Smooth muscle cell (in vitro differentiated cells): Measurements from ENCODE around the gene DDX10. TPM values are rescaled to one million over a fixed set of nuclear protein-coding genes. Genes with fewer than 3 reads are reported as not detected.

Source experiments
- DNase-seq: peaks from one replicate; lab custom pipeline; 2025; ENCODE audit not compliant: unreplicated experiment; lab: John Stamatoyannopoulos, UW
- H2AFZ ChIP-seq: fragments of 200-600 bp; sonication (generic); 2 replicates; pipeline ENCODE4 v1.6.0; 2016; ENCODE audit warnings: antibody characterized with exemption, low read depth, mild to moderate bottlenecking
- H3F3A ChIP-seq: fragments of 200-600 bp; sonication (generic); 2 replicates; pipeline ENCODE4 v1.6.0; 2017; ENCODE audit warnings: antibody characterized with exemption, low read depth
- H3K27ac ChIP-seq: fragments of 200-600 bp; sonication (generic); 2 replicates; pipeline ENCODE4 v1.5.1; 2016; ENCODE audit warnings: low read depth, mild to moderate bottlenecking
- H3K27me3 ChIP-seq: fragments of 200-600 bp; sonication (generic); 2 replicates; pipeline ENCODE4 v1.6.1; 2016; ENCODE audit warnings: low read depth, mild to moderate bottlenecking
- H3K36me3 ChIP-seq: fragments of 200-600 bp; sonication (generic); 2 replicates; pipeline ENCODE4 v1.5.1; 2016; ENCODE audit warnings: low read depth
- H3K4me1 ChIP-seq: fragments of 200-600 bp; sonication (generic); 2 replicates; pipeline ENCODE4 v1.5.1; 2016; ENCODE audit warnings: low read depth
- H3K4me2 ChIP-seq: fragments of 200-600 bp; sonication (generic); 2 replicates; pipeline ENCODE4 v1.6.0; 2016; ENCODE audit warnings: mild to moderate bottlenecking
- H3K4me3 ChIP-seq: fragments of 200-600 bp; sonication (generic); 2 replicates; pipeline ENCODE4 v1.5.1; 2016; ENCODE audit warnings: mild to moderate bottlenecking
- H3K79me2 ChIP-seq: fragments of 200-600 bp; sonication (generic); 2 replicates; pipeline ENCODE4 v1.6.0; 2016; ENCODE audit warnings: low read depth, mild to moderate bottlenecking
- H3K9ac ChIP-seq: fragments of 200-600 bp; sonication (generic); 2 replicates; pipeline ENCODE4 v1.6.0; 2016; ENCODE audit warnings: low read depth
- H3K9me3 ChIP-seq: fragments of 200-600 bp; sonication (generic); replicated peaks from 2 replicates; pipeline ENCODE4 v1.5.1; 2016; ENCODE audit warnings: low read depth
- H4K20me1 ChIP-seq: fragments of 200-600 bp; sonication (generic); 2 replicates; pipeline ENCODE4 v1.6.0; 2016; ENCODE audit warnings: low read depth
- WGBS: methylation state at CpG from one replicate; pipeline ENCODE4 v1.1.7; 2016; ENCODE audit warnings: low lambda C conversion rate; 5-methylcytosine and 5-hydroxymethylcytosine counted together
- polyA plus RNA-seq: library from polyadenylated mRNA; unstranded; fragments of >200 nt; fragmentation: Nextera tagmentation; extraction: Ambion mirVana; gene quantifications from 2 replicates; pipeline ENCODE4 v1.2.1, GENCODE V29; 2016
- total RNA-seq: library from RNA; depleted of rRNA; stranded (reverse); fragments of >200 nt; gene quantifications from 2 replicates; pipeline ENCODE4 v1.2.3, GENCODE V29; 2014
- TF ChIP-seq, protein P1 (sequence below): fragments of 200-600 bp; sonication (generic); IDR thresholded peaks from 2 replicates; pipeline ENCODE4 v1.5.1; 2017; ENCODE audit warnings: borderline replicate concordance, mild to moderate bottlenecking, antibody characterized with exemption; ENCODE audit not compliant: insufficient read depth, poor library complexity, severe bottlenecking

The DDX10 gene
- total and polyA plus RNA-seq, 2 experiments from 2014 or later = 7.3 to 15.7 TPM

GRCh38 chr11:108939135-108939534 lies 274.3 kb downstream of the DDX10 start:
- H3K4me1 ChIP-seq = no peaks in the 10 kb centered on the region
- 97% methylated on average over 1 of the region's 1 CpG for WGBS
- peaks cover 4% of the 10 kb centered on the region for H3F3A ChIP-seq
- H3K27ac ChIP-seq = no peak overlapping the region
- H3K27me3 ChIP-seq = no peaks in the 10 kb centered on the region
- no peak overlapping the region for H3K9ac ChIP-seq
- TF ChIP-seq, protein P1, sequence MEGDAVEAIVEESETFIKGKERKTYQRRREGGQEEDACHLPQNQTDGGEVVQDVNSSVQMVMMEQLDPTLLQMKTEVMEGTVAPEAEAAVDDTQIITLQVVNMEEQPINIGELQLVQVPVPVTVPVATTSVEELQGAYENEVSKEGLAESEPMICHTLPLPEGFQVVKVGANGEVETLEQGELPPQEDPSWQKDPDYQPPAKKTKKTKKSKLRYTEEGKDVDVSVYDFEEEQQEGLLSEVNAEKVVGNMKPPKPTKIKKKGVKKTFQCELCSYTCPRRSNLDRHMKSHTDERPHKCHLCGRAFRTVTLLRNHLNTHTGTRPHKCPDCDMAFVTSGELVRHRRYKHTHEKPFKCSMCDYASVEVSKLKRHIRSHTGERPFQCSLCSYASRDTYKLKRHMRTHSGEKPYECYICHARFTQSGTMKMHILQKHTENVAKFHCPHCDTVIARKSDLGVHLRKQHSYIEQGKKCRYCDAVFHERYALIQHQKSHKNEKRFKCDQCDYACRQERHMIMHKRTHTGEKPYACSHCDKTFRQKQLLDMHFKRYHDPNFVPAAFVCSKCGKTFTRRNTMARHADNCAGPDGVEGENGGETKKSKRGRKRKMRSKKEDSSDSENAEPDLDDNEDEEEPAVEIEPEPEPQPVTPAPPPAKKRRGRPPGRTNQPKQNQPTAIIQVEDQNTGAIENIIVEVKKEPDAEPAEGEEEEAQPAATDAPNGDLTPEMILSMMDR = no peak
- no peak overlapping the region for H3K4me2 ChIP-seq
- DNase-seq = no peak
- H3K4me3 ChIP-seq = no peak overlapping the region
- no peaks in the 10 kb centered on the region for H3K36me3 ChIP-seq
- H2AFZ ChIP-seq = no peak overlapping the region
- H4K20me1 ChIP-seq = no peaks in the 10 kb centered on the region
- H3K79me2 ChIP-seq = no peaks in the 10 kb centered on the region
- H3K9me3 ChIP-seq = no peaks in the 10 kb centered on the region

DNA sequence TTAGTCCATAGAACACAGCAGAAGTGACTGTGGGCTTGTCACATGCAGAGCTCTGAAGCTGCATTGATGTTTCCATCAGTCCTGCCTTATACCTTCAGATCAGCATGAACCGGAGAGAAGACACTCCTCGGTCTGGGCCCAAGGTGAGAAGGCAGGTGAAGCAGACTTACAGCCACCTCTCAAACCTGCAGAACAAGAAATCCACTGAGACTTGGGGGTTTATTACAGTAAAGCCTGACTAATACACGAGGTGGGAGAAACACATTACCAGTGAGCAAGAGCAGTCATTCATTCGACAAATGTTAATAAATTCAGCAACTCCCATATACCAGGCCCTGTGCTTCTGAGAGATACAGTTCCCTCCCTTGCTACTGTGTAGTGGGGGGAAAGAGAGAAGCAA lies 279.0 kb downstream of the DDX10 start:
- Histone ChIP-seq H3K27me3 (no peaks in the 10 kb centered on the region), H2AFZ (no peak overlapping the region), H3K4me1 (no peaks in the 10 kb centered on the region), H3K79me2 (no peaks in the 10 kb centered on the region), H3F3A (no peaks in the 10 kb centered on the region), H3K9ac (no peak overlapping the region), H3K27ac (peak overlapping the region; percentile 12), H4K20me1 (no peaks in the 10 kb centered on the region), H3K9me3 (no peaks in the 10 kb centered on the region), H3K36me3 (no peaks in the 10 kb centered on the region), H3K4me2 (no peak overlapping the region), H3K4me3 (no peak overlapping the region)
- TF ChIP-seq, protein P1 = no peak
- 81% methylated on average over 4 of the region's 4 CpGs for WGBS
- DNase-seq = no peak

- WGBS = 93% methylated on average over 6 of the region's 6 CpGs
These were observed 279.8 kb downstream of the DDX10 start for GRCh38 chr11:108944471-108945178.

More at GRCh38 chr11:108944471-108945178, 279.8 kb downstream of the DDX10 start:
- Histone ChIP-seq H3K4me1 (no peaks in the 10 kb centered on the region), H3K36me3 (no peaks in the 10 kb centered on the region), H3K4me3 (no peak overlapping the region), H3K27ac (no peak overlapping the region), H3K27me3 (no peaks in the 10 kb centered on the region), H3F3A (no peaks in the 10 kb centered on the region), H2AFZ (no peak overlapping the region), H3K79me2 (no peaks in the 10 kb centered on the region), H3K9ac (no peak overlapping the region), H3K4me2 (no peak overlapping the region), H4K20me1 (no peaks in the 10 kb centered on the region), H3K9me3 (no peaks in the 10 kb centered on the region)
- TF ChIP-seq, protein P1 = no peak
- DNase-seq = no peak
